Measurements from ENCODE around the gene DOCK3.
"Not testable (repeated sequence)": the region's sequence is repeated elsewhere in the genome, so short reads cannot be mapped to it uniquely, and the experiment has no call there.

The DOCK3 gene

GRCh38 chr3:51123531-51123930 lies 448.8 kb downstream of the DOCK3 start:
- no peak for DNase-seq

DNA sequence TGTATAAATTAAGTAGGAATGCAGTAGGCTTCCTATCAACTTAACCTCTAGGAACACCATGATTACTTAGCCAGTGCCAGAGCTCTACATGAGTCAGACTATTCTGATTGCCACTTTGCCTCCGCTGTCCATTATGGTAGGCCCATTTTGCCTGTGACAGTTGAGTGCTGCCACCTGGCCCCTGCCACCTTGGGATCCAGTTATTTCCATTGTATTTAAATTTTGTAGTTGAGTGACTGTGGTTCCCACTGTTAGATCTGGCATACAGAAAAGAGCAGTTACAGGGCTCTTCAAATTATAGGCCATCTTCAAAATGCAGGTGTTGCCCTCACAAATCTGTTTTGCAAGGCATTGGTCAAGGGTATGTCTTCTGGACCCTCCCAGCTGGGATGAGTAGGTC lies 456.9 kb downstream of the DOCK3 start:
- DNase-seq = not testable (repeated sequence)

GRCh38 chr3:51137715-51138114 lies 463.0 kb downstream of the DOCK3 start:
- DNase-seq = no peak

GRCh38 chr3:51139616-51140015 lies 464.9 kb downstream of the DOCK3 start:
- DNase-seq = no peak

GRCh38 chr3:51141573-51141972 lies 466.8 kb downstream of the DOCK3 start:
- DNase-seq = no peak

GRCh38 chr3:51145811-51146585 lies 471.3 kb downstream of the DOCK3 start:
- no peak for DNase-seq

DNA sequence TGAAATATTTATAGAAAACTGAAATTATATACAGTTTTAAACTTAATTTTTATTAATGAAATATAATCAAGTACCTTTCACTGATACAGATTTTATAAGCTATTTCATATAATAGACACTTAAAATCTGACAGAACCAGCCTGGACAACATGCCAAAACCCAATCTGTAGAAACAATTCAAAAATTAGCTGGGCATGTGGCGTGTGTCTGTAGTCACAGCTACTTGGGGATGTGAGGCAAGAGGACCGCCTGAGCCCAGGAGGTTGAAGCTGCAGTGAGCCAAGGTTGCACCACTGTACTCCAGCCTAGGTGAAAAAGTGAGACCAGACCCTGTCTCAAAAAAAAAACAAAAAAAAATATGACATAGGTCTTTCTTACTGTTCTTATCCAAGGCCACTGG lies 472.1 kb downstream of the DOCK3 start:
- DNase-seq = no peak

- DNase-seq = no peak
Observed at GRCh38 chr3:51156147-51156546, 481.4 kb downstream of the DOCK3 start.

GRCh38 chr3:51163051-51163450 lies 488.3 kb downstream of the DOCK3 start:
- DNase-seq = no peak

GRCh38 chr3:51173518-51174271 lies 499.0 kb downstream of the DOCK3 start:
- DNase-seq = no peak

DNA sequence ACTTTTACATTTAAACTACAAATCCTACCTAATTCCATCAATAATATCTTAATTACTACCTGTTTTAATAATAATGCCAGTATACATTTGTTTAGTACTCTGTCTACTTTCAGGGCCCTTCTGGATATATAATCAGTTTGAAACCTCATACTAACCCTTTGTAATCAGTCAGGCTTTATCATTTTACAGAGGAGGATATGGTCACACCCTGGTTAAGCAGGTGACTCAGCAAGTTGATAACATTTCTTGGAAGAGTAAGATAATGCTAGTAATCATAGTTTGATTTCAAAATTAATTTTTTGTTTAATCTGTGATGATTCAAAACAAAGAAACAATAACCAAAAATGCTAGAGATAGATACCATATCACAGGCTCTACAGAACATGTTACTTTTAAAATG lies 502.2 kb downstream of the DOCK3 start:
- no peak for DNase-seq

DNA sequence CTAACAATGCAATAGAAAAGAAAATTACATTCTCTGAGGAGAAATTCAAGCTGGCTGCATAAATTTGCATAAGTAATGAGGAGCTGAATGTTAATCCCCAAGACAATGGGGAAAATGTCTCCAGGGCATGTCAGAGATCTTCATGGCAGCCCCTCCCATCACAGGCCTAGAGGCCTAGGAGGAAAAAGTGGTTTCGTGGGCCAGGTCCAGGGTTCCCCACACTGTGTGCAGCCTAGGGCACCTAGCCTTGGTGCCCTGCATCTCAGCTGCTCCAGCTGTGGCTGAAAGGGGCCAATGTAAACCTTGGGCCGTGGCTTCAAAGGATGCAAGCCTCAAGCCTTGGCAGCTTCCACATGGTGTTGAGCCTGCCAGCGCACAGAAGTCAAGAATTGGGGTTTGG lies 511.7 kb downstream of the DOCK3 start:
- DNase-seq = not testable (repeated sequence)

GRCh38 chr3:51190199-51190598 lies 515.5 kb downstream of the DOCK3 start:
- no peak for DNase-seq

GRCh38 chr3:51190827-51191226 lies 516.1 kb downstream of the DOCK3 start:
- DNase-seq = no peak

- no peak for DNase-seq
Observed at GRCh38 chr3:51191768-51192167, 517.0 kb downstream of the DOCK3 start.

DNA sequence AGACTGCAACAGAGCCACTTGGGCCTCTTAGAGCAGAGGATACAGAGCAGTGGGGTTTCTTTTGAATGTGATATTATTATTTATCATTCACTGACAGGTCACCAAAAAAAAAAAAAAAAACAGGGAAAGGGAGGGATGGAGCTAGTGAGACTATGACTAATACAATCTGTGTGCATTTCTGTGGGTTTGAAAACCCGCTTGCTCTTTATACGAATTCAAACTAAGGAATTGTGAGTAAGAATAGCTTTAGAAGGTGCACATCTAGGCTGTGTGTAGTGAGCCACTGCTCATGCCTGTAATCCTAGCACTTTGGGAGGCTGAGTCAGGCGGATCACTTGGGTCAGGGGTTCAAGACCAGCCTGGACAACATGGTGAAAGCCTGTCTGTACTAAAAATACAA lies 523.8 kb downstream of the DOCK3 start:
- DNase-seq = no peak

GRCh38 chr3:51199296-51199695 lies 524.6 kb downstream of the DOCK3 start:
- DNase-seq = not testable (repeated sequence)

DNA sequence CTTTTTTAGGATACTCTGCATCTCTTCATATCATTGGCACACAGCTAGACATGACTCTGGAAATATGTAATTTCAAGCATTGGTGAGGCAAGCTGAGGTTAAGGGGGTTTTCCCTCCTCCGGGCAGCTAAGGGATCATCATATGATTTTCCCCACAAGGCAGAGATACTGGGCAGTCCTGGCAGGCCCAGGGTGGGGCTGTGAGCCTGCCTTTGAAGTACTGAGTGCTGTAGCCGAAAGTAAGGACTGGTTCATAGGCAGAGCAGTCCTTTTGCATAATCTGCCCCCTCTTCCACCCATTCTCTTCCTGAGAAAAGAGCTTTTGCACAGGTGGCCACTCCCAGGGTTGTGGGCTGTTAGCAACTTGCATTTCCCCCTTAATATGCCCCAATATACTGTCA lies 541.6 kb downstream of the DOCK3 start:
- DNase-seq = no peak

DNA sequence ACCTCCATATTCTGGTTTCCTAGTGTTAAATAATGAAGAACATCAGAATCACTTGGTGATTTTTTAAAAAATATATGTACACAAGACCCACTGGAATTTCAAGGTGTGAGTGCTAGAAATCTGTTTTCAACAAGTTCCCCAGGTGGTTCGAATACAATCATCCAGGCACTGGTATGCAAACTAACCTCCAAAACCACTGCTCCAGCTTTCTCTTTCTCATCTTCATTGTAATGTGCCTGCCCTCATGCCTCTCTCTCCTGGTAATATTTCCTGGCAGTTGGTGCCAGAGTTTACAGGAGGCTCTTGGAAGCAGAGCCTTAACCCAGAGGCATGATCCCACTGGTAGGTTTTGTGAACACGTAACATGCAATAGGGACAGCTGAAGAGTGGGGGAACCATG lies 547.2 kb downstream of the DOCK3 start:
- DNase-seq = no peak

- DNase-seq = no peak
Observed at GRCh38 chr3:51224283-51224682, 549.6 kb downstream of the DOCK3 start.

DNA sequence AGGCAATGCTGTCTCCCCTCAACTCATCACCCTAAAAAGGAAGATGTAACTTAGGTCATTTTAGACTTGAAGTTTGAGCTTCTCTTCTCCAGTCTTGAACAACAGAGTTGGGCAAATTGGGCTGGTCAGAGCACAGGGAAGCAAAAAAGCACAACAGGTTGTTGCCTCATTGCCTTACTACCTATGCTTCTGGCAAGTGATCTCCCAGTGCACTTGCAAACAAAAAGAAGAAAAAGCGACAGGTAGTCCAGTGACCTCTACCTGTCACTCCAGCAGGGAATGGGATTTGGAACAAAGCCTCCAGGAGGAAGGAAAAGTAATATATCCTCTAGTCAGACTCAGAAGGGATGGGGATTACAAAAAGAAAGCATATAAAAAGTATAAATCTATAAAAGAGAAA lies 550.1 kb downstream of the DOCK3 start:
- no peak for DNase-seq

GRCh38 chr3:51242939-51243338 lies 568.2 kb downstream of the DOCK3 start:
- no peak for DNase-seq

DNA sequence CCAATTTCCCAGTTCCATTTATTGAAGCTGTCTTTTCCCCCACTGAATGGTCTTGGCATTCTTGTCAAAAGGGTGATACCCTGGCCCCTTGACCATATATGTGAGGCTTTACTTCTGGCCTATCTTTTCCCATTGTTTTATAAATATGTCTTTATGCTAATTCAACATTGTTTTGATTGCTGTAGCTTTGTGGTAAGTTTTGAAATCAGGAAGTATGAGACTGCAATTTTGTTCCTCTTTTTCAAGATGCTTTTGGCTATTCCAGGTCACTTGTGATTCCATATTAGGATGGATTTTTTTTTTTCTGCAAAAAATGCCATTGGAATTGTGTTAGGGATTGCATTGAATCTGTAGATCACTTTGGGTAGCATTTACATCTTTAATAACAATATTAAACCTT lies 569.2 kb downstream of the DOCK3 start:
- no peak for DNase-seq

GRCh38 chr3:51245867-51246266 lies 571.1 kb downstream of the DOCK3 start:
- DNase-seq = no peak

DNA sequence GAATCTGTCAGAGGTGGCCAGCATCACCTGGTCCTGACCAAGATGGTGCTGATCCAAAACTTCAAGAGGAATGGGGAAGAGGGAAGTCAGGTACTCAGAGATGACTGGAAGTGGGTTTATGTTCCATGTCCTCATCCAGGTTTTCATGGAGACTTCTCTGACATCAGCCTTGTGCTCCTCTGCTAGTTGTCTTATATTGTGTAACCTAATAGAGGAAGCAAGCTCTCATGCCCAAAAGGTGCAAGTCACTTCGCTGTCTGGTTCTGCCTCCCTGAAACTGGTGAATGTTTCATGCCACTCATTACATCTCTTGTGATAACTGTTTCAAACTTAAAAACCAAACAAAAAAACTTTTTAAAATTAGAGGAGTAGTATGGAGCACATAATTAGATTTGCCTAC lies 583.1 kb downstream of the DOCK3 start:
- DNase-seq = no peak

All from stimulated activated CD8-positive, alpha-beta memory T cell treated with anti-CD3 and anti-CD28 coated beads, Interleukin-4, amount 100 ng/mL, for 48 hours (primary cell).